ENCODE data around the gene RALGAPA2.

The RALGAPA2 gene

GRCh38 chr20:20712474-20713243 is at the start of gene RALGAPA2:
TSS of gene RALGAPA2 (minus strand) at chr20:20712644. CDS start at chr20:20712480, 164 bp downstream.
- DNase-seq, result peak; percentile 99

GRCh38 chr20:20761301-20761700 is 48.9 kb upstream of the RALGAPA2 start:
- DNase-seq, result no peak

DNA sequence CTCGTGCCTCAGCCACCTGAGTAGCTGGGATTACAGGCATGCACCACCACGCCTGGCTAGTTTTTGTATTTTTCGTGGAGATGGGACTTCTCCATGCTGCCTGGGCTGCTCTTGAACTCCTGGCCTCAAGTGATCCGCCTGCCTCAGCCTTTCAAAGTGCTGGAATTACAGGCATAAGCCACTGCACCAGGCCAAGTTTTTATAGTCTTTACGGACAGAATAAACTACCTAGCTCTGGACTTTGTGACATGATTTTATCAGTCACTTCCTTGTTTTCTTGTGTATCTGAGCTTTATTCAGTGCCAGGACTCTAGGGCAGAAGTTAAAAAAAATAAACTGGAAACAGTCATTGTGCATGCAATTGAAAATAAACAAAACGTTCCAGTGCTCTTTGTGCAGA is 46.7 kb upstream of the RALGAPA2 start:
- DNase-seq, result no peak

DNA sequence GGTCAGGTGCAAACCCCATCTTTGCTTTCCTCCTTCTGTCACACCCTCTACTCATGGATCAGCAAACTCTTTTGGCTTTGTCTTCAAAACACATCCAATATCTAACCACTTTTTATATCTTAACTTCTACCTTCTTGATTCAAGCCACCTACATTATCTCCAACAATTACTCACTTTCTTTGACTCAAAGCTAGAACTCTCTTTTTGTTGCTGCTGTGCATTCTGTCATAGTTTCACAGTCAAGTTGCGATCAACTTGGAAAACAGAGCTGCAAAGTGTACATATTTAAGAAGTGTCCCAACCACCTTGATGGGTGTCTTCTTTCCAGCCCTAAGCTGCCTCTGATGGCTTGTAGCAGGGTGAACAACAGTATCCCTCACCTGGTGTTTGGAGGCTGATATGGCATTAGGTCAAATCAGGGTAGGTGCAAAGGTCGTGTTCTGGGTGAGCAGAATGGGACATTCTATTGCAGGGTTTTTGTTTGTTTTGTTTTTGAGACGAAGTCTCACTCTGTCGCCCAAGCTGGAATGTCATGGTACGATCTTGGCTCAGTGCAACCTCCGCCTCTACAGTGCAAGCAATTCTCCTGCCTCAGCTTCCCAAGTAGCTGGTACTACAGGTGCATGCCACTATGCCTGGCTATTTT is 43.4 kb upstream of the RALGAPA2 start:
- no peak for DNase-seq

DNA sequence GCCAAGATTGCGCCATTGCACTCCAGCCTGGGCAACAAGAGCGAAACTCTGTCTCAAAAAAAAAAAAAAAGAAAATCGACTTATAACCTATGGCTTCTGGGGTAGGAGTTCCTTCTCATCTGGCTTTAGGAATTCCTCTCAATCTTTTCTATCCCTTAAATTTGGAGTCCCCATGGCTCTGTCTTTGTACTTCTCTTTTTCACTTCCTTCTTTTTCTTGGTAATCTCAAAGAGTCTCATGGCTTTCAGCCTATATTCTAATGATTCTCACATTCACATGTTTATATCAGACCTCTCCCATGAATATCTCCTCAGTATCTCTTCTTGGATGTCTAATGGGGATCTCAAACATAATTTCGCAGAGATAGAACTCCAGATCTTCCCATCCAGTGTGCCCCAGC is 42.8 kb upstream of the RALGAPA2 start:
- no peak for DNase-seq

GRCh38 chr20:20754714-20755113 is 42.3 kb upstream of the RALGAPA2 start:
- no peak for DNase-seq

- no peak for DNase-seq
Observed at GRCh38 chr20:20752712-20753111, 40.3 kb upstream of the RALGAPA2 start.

DNA sequence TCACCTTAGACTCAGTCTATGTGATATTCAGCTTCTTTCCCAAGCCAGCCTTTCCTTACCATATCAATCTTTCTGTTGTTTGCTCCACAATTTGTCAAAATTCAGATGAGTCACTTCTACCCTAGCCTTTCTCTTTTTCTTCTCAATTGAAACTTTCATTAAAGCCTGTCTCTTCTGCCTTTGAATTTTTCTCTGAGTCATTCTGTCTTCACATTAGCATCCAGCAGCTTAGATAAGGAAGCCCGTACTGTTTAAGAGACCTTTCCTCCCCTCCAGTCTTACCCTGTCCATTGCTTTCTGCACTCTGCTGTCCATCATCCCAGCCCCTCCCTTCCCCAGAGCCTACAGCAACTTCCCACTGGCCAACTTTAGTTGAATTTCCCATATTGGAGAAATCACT is 34.9 kb upstream of the RALGAPA2 start:
- no peak for DNase-seq

DNA sequence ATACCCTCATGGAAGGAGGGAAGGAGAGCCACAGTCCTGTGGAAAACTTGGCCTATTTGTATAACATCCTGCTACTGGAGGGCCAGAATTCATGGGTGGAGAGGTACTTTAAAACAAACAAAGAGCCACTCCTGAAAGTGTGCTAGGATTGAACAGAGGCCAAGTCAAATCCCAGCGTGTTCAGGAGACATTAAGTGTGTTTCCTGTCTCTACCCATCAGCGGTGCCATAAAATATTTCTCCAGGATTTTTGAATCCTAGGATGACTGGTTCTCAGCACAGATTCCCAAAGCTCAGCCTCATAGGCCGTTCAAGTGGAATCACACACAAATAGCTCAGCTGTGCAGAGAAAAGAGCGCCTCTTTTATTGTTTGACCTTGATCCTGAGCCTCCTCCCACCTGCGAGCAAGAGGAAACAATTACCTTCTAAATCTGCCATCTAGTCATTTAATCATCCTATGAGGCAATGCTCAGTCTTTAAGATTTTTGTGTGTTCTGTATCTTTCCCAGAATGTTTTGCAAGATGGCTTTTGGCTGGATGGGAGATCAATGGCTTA is 31.8 kb upstream of the RALGAPA2 start:
- peak; percentile 68 for DNase-seq

- peak; percentile 89 for DNase-seq
Observed at GRCh38 chr20:20743511-20744169, 31.2 kb upstream of the RALGAPA2 start.

GRCh38 chr20:20741087-20742045 is 28.9 kb upstream of the RALGAPA2 start:
- peak; percentile 61 for DNase-seq

DNA sequence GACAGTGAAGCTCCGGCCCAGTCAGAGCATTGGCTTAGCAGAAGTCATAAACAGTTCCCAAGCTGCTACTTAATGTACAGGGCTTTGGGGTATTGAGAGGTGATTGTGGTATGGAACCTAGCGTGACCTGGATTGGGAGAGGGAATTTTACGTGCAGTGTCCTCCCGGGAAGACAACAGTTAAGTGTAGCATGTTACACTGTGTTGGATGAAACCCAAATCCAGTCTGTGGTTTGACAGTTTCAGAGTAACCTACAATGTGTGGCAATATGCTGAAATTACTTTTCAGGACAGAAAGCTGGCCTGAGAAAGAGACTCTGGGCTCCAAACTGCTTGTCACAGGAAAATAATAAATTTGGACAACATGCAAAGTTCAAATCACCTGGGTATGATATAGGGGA is 28.1 kb upstream of the RALGAPA2 start:
- DNase-seq, result peak; percentile 8

GRCh38 chr20:20737158-20737557 is 24.7 kb upstream of the RALGAPA2 start:
- DNase-seq, result no peak

DNA sequence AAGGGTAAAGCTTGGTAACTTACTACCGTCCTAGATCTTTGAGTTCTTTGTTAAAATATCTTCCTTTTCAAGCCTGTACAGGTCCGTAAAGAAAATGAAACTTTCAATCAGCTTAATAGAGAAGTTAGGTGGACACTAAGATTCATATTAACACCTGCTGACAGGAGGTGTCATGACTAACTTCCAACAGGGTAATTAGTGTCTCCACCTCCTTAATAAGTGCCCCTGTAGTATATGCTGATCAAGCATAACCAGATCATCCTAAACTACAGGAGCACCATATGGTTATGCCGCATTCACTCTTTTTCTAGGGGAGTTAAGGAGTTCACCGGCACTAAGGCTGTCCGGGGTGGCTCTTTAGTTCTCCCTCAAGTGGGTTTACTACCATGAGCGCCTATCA is 23.9 kb upstream of the RALGAPA2 start:
- no peak for DNase-seq

GRCh38 chr20:20734475-20734948 is 22.1 kb upstream of the RALGAPA2 start:
- DNase-seq, result no peak

DNA sequence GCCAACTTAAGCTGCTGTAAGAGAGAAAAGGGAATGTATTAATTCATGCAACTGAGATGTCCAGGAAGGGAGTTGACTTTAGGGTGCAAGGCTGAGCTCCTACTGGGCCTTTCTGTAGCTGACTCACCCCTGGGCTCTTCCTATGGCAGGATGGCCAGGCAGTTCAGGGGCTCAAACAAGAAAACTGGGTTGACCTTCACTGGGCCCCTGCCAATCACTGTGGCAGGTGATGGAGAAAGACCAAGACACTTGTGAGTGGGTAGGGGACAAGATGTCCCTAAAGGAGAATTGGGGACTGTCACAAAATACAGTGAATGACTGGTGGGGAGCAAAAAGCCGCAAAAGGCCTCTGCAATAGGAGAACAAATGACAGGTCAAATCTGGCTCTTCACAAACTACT is 21.5 kb upstream of the RALGAPA2 start:
- no peak for DNase-seq

DNA sequence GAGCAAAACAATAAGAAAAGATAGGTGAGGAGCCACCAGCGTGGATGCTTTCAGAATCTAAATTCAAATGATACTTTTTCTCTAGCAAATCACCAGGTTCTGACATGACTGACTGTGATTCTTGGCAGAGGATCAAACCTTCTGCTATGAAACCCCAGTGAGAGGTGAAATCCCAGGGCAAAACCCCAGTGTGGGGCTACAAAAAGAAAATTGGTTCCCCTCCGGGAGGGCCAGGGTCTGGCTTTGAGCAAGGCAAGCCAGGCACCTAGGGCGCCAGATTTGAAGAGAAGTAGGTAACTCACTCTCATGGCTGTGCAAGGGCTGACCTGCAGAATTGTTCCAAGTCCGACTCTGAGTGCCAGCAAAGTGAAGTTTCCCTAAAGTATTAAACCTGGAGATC is 20.2 kb upstream of the RALGAPA2 start:
- DNase-seq, result peak; percentile 19

DNA sequence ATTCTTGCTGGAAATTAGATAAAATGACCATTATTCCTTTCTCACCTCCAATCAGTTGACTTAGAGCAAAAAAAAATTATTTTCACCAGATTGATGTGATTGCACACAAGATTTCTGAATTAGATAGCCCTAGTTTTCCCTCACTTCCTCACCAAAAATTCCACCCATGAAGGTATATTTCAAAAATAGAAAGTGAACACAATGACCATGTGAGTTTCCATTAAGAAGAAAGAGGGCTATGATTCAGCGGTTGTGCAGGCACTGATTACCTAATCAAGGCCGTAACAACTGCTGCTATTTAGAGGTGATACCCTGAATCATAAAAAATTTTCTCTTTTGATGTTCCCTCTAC is 19.5 kb upstream of the RALGAPA2 start:
- DNase-seq, result no peak

- no peak for DNase-seq
Observed at GRCh38 chr20:20731000-20731944, 18.8 kb upstream of the RALGAPA2 start.

GRCh38 chr20:20729563-20729962 is 17.1 kb upstream of the RALGAPA2 start:
- DNase-seq, result no peak

GRCh38 chr20:20721489-20721888 is 9.0 kb upstream of the RALGAPA2 start:
- no peak for DNase-seq
